MM.1S (cell line): ENCODE measurements around the gene CLMP.

Experiments
- CTCF ChIP-seq: fragments of 300-600 bp; sonication (generic); IDR thresholded peaks from 2 replicates; pipeline ENCODE4 v1.5.1; 2016; ENCODE audit warnings: antibody characterized with exemption, low read length, mixed read lengths
- EZH2 ChIP-seq: fragments of 300-600 bp; sonication (generic); optimal IDR thresholded peaks from 2 replicates; pipeline ENCODE3; 2017; ENCODE audit warnings: low read depth, mild to moderate bottlenecking, antibody characterized with exemption, low read length, mixed read lengths

GRCh38 chr11:123098990-123099389 lies 96.1 kb downstream of the CLMP start:
- no peak for TF ChIP-seq CTCF
- TF ChIP-seq EZH2, result no peak
